Astrocyte of the spinal cord (primary cell): ENCODE data around the gene NBDY.
"Not testable (repeated sequence)": the region's sequence is repeated elsewhere in the genome, so short reads cannot be mapped to it uniquely, and the experiment has no call there.

Experiments
- DNase-seq: peaks from one replicate; pipeline ENCODE4 v3.0.0; 2011; ENCODE audit warnings: low read depth, low spot score
- H3K4me3 ChIP-seq: 2 replicates; pipeline ENCODE4 v1.5.1; 2011; ENCODE audit warnings: low read depth, mild to moderate bottlenecking, low read length, moderate library complexity
- CTCF ChIP-seq: IDR thresholded peaks from 2 replicates; pipeline ENCODE4 v1.5.1; 2012; ENCODE audit warnings: low read depth, mild to moderate bottlenecking, low read length, inconsistent platforms
- in situ Hi-C: cut with HindIII; loops from 2 replicates; pipeline ENCODE4 v1.10.0; 2017; ENCODE audit warnings: low sequenced_read_pairs

The NBDY gene, protein sequence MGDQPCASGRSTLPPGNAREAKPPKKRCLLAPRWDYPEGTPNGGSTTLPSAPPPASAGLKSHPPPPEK

DNA sequence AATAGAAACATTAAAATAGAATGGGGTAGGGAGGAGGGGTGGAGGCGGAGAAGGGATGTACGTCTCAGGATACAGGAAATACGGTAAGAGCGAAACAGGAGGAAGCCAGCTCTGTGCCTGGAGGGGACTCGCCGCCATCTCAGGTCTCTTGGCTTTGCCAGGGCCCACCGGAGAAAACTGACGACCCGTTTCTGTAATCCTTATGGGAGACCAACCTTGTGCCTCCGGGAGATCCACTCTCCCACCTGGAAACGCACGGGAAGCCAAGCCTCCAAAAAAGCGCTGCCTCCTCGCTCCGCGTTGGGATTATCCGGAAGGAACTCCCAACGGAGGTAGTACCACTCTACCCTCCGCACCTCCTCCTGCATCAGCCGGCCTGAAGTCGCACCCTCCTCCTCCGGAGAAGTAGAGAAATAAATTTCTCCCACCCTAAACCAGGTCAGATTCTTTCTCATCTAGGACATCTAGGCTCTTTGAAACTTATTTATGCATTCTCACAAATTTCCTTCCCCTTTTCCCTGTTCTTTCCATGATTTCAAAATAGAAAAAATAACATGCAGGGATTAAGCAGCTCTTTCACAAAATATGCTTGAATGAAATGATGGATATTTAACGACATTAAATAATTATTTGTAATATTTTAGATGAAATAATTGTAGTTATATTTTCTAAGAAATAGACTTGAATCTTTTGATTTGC is at the start of gene NBDY:
TSS of gene NBDY (plus strand) at position 92 of the 699 bp plus-strand sequence. CDS start at position 203, 111 bp downstream.
- in situ Hi-C loops, result no loop called here
- TF ChIP-seq CTCF, result no peak
- H3K4me3 ChIP-seq, result peak within 1 kb of the TSS; percentile 65
- DNase-seq, result peak; percentile 69

- H3K4me3 ChIP-seq, in situ Hi-C loops, DNase-seq: not testable (repeated sequence)
Measured at GRCh38 chrX:56704530-56704929, 24.5 kb upstream of the NBDY start.

DNA sequence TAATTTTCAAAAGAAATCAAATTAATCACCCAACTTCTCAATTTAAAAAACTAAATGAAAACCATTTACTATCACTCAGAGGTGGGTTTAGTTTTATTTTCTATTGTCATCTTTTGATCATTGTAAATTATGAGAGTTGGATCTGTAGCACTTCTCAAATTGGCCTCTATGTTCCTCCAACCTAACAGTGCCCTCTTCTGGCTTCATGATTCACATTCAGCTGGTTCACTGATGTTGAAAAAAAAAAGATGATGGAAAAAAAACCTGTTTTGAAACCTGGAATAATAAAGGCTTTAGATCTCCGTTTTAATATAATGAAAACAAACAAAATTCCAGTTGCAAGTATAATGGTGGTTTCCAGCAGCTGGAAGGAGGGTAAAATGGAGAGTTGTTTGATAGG is 2.4 kb upstream of the NBDY start:
- in situ Hi-C loops, result no loop called here

GRCh38 chrX:56727531-56727930 is 1.5 kb upstream of the NBDY start:
- TF ChIP-seq CTCF, result no peak
- H3K4me3 ChIP-seq, result no peak overlapping the region
- no peak for DNase-seq
- in situ Hi-C loops, result no loop called here

More for the DNA sequence above, 2.4 kb upstream of the NBDY start:
- TF ChIP-seq CTCF, result peak; percentile 61
- DNase-seq, result peak; percentile 54
- H3K4me3 ChIP-seq, result no peak overlapping the region

DNA sequence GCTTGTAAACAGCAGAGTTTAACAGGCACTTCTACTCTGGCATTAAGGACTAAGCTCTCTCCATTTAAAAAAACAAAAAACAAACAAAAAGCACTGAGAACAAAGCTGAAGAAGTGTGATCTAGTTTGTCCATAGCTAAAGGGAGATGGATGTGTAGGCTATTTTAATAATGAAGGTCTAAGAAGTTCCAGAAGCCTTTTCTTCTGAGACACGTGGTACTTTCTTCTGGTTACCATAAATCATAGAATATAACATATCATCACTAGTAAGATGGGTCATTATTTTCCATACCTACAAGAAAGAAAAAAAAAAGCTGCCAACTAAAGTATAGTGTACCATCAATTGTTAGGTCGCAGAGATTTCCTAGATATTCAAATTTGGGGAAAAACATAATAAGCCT is 722 bp upstream of the NBDY start:
- DNase-seq, result peak; percentile 32
- no peak for TF ChIP-seq CTCF
- H3K4me3 ChIP-seq, result peak overlapping the region; percentile 65
- in situ Hi-C loops, result no loop called here

DNA sequence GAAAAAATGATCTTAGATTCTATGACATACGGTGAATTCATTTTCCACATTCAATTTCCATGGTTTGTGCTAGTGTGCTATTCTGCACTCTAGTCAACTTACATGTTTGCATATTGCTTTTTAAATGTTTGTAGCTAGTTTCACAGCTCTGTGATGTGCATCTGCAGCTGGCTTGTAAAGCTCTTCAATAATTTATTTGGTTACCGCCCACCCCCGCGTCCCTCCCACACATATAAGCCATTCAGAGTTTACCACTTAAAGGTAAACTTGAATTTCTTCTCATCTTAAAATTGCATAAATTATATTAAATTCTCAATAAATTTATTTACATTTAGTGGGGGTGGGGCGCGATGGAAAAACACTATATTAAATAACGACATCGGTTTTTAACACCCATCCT is 291 bp upstream of the NBDY start:
- DNase-seq, result peak; percentile 59
- in situ Hi-C loops, result no loop called here
- TF ChIP-seq CTCF, result no peak
- peak overlapping the region; percentile 65 for H3K4me3 ChIP-seq

- in situ Hi-C loops, result no loop called here
- DNase-seq, result peak; percentile 37
- H3K4me3 ChIP-seq, result no peak overlapping the region
- TF ChIP-seq CTCF, result peak; percentile 53
Measured at GRCh38 chrX:56733459-56734046, 4.5 kb downstream of the NBDY start.
